Effector CD8-positive, alpha-beta T cell (primary cell): ENCODE data around the gene KIF16B.
"Not testable (repeated sequence)": the region's sequence is repeated elsewhere in the genome, so short reads cannot be mapped to it uniquely, and the experiment has no call there.

Experiments
- DNase-seq: peaks from one replicate; lab custom pipeline; 2025; lab: John Stamatoyannopoulos, UW
- total RNA-seq, 4 experiments: gene quantifications; one replicate each; lab custom pipeline; 2026; lab: John Stamatoyannopoulos, UW

The KIF16B gene, protein sequence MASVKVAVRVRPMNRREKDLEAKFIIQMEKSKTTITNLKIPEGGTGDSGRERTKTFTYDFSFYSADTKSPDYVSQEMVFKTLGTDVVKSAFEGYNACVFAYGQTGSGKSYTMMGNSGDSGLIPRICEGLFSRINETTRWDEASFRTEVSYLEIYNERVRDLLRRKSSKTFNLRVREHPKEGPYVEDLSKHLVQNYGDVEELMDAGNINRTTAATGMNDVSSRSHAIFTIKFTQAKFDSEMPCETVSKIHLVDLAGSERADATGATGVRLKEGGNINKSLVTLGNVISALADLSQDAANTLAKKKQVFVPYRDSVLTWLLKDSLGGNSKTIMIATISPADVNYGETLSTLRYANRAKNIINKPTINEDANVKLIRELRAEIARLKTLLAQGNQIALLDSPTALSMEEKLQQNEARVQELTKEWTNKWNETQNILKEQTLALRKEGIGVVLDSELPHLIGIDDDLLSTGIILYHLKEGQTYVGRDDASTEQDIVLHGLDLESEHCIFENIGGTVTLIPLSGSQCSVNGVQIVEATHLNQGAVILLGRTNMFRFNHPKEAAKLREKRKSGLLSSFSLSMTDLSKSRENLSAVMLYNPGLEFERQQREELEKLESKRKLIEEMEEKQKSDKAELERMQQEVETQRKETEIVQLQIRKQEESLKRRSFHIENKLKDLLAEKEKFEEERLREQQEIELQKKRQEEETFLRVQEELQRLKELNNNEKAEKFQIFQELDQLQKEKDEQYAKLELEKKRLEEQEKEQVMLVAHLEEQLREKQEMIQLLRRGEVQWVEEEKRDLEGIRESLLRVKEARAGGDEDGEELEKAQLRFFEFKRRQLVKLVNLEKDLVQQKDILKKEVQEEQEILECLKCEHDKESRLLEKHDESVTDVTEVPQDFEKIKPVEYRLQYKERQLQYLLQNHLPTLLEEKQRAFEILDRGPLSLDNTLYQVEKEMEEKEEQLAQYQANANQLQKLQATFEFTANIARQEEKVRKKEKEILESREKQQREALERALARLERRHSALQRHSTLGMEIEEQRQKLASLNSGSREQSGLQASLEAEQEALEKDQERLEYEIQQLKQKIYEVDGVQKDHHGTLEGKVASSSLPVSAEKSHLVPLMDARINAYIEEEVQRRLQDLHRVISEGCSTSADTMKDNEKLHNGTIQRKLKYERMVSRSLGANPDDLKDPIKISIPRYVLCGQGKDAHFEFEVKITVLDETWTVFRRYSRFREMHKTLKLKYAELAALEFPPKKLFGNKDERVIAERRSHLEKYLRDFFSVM (N-terminal part only)
- 15.9 to 24.1 (median 22.0) reads per million in 4 experiments for total RNA-seq

DNA sequence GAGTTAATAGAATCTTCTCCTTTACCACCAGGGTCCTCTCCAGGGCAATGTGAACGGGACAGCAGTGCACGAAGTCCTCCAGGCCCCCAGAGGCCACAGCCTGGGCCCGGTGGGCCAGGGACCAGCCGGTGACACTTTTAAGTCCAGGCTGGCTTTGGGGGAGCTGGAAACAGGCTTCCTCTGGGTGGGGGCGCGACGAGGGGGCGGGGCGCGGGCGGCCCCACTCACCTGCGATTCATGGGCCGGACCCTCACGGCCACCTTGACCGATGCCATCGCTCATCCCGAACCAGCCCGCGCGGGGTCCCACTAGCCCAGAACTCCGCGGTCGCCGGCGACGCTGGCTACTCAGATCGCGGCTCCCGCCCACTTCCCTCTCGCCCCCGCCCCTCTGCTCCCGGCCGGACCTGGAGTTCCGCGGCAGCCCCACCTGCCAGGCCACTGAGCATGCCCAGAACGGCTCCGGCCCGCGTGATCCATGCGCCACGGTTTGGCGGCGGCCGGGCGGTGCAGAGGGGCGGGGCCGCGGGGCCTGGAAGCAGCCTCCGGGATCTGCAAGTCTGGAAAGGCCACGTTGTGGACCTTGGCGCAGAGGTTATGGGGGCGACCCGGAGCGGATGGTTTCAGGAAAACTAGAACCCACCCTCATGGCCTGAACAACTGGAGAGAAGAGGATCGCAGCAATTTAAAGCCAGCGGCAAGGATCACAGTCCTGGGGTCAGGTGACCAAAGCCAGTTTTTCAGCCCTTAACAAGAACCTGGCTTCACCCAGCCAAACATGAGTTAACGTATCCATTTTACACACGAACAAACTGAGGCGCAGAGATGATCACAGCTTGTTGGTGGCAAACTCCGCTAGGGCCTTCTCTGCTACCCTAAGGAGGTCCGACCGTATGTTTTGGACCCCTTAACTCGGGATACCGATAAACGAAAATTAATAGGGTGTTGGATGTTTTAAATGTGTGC lies at the start of gene KIF16B:
KIF16B (minus strand) TSS at position 448 of the 965 bp plus-strand sequence; CDS start at position 275, 173 bp downstream.
- DNase-seq, result peak; percentile 71

DNA sequence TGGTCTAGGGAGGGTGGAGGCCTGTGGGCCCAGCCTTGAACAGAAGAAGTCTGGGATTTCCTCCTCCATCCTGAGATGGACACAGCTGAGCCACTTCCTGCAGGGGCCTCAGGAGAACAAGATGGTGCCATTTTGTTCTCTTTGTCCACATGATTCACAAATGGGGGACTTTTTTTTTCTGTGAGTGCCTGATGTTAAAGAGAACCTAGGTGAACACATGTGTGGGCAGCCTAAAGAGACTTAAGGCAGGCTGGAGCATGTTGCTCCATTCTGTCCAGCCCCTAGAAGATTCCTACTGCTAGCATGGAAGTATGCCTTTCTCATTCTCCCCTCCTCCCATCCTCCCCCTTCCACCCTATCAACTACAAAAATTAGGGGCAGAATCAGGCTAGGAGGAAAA lies 49.3 kb upstream of the KIF16B start:
- no peak for DNase-seq

DNA sequence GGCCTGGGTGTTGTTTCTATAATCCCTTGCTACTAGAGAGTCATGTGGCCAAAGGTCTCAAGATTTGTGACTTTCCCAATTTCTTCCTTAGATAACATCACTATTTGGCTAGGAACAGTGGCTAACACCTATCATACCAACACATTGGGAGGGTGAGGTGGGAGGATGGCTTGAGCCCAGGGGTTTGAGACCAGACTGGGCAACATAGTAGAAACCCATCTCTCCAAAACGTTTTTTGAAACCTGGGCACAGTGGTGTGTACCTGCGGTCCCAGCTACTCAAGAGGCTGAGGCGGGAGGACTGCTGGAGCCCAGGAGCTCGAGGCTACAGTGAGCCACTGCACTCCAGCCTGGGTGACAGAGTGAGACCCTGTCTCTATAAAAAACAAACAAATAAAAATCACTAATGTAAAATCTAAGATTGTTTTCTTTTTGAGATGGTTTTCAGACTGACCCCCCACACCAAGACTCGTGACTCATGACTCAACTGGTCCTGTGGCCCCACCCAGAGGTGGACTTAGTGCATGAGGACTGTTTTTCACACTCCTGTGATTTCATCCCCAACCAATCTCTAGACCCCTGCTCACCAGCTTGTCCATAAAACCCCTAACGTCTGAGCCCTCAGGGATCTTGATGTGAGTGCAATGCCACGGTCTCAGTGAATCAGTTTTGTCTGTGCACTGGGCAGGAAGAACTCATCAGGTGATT lies 48.3 kb upstream of the KIF16B start:
- DNase-seq, result no peak

DNA sequence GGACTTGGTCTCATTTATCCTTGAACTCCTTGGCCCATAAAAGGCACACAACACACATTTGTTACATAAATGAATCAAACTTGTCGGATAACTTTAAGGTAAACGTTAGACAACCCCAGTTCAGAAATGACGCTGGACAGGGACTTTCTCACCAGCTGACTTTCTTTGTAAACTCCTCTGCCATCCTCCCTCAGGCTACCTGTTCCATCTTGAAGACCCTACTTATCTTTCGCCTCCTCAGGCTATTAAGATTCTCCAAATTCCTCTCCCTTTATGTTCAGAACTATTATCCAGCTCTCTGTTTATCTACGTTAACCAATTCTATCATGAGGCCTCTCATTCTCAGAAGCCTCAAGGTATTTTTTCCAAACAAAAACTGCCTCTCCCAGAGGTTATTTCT lies 47.7 kb upstream of the KIF16B start:
- DNase-seq, result no peak

GRCh38 chr20:16619953-16620352 lies 46.7 kb upstream of the KIF16B start:
- no peak for DNase-seq

DNA sequence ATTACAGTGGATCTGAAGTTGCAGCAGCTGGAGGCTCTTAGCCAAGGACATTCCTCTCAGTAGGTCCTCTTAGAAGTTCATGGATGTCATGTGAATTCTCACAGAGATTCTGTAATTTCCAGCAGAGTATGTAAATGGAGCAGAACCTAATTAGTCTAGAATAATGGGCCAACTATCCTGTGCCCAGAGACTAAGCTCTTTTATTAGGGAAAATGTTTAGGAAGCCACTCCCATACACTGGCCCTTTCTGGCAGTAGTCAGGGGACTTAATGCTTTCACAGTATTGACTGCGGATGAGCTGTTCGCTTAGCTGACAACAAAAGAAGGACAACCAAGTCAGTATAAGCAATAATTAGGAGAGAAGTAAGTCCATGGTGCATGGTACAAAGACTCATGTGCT lies 43.8 kb upstream of the KIF16B start:
- no peak for DNase-seq

DNA sequence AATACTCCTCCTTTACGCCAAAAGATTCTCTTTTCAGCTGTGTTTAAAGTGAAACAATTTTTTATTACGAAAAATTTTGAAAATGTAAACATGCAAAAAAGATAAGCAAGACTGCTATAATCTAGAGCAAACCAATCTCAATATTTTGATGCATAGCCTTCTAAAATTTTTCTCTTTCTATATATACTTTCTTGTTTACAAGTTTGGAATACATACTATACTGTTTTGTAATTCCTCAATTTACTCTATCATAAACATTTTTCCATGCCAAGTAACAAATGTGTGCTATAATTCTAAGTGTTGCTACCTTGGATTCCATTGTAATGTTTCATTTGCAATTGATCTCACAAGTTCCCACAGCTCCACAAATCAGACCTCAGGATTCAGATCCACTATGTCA lies 43.1 kb upstream of the KIF16B start:
- DNase-seq, result no peak

DNA sequence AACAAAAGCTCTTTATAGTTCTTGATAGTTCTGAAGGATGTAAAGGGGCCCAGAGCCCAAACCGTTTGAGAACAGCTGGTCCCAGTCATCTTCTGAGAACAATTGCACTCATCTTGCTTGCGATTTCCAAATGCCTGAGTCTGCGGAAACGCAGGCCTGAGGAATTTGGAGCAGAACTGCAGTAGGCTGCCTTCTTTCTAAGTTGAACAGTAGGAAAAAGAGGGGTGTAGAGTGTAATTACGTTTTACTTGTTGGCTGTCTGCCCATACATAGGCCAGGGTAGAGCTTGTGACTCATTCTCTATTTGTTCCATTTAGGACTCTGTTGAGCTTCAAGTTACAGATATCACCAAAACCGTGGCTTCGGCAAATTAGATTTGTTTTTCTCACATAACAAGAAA lies 42.0 kb upstream of the KIF16B start:
- no peak for DNase-seq

GRCh38 chr20:16613954-16614353 lies 40.7 kb upstream of the KIF16B start:
- no peak for DNase-seq

DNA sequence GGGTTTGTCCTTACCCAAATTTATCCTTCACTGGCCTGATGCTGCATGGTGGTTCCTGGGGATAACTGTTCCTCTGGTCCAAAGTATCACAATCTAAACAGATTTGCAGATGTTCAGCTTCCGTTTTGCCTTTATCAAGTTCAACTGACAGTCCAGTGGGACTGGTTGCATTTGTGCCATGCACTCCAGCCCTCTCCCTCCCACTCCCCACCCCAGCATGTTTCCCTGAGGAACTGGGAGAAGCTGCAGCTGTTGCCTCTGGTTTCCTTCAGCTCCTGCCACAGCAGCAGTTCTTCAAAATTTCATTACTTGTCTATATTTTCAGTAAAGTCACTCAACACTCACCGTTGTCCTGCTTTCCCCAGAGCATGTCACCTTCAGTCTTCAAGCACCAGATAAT lies 39.5 kb upstream of the KIF16B start:
- no peak for DNase-seq

DNA sequence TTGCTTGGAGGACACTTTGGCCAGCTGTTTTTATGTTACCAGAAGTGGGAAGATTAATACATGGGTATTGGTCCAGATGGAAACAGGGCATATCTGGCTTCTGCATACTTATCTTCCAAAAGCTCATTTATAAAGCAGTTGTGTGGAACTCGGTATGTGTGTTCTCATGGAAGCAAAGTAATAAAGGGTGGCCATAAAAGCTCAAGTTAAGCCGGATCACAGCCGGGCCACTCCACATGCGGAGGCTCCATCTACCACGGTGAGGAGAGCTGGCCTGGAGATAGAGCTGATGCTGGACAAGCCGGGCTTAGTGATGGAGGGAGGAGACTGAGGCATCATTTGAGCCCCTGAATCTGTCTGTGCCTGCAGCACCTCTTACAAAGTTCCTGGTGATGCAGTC lies 38.6 kb upstream of the KIF16B start:
- no peak for DNase-seq

- DNase-seq, result no peak
Measured at GRCh38 chr20:16609066-16609465, 35.8 kb upstream of the KIF16B start.

DNA sequence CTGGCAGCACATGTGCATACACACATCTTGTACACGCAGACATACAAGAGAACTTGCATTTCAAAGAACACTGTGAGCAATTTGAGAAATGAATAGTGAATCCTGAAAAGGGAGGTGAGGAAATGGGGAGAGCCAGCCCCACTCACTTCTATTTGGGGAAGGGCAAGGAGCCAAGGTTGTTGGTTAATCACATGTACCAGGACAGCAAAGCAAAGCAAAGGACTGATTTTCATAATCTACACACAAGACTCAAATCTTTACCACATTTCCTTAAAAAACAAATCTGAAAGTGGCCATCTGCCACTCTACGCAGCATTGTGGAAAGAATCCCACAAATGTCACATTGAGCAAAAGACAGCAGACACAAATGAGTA lies 35.0 kb upstream of the KIF16B start:
- no peak for DNase-seq

DNA sequence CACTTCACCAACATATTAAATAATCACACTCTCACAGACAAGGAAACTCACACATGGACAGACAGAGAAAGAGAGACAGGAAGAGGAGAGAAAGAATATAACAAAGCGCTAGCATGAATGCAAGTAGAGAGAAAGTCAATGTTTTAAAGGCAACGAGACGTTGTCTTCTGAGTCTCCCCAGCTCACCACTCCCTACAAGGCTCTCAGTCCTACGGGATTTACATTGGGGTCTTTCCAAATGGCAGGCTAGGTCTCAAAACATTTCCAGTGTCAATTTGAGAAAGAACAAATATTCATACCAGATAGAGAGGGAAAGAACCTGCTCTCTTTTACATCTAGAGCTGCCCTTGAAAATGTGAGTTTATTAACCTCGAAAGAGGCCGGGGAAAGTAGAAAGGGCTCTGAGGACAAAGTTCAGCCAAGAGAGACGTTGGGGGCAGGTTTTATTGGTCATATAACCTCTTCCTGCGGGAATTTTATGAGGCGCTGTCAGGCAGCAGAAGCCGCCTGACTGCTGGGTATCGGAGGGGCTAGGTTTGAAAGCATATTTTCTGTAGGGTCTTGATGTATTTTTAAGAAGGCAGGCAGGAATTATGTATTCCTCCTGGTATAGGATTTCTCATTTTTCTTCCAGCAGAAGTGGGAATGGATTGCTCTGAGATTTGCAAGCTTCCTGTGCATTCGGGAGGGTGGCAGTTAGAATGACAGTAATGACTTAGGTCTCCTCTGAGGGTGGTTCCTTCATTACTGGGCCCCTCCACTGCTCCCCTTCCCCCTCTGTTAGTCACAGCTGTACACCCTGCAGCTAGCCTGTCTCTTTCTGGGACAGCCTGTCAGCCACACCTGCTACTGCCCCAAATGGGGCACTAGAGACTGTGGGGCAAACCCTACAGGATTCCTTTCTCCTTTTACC lies 34.4 kb upstream of the KIF16B start:
- no peak for DNase-seq

GRCh38 chr20:16606468-16607070 lies 33.3 kb upstream of the KIF16B start:
- DNase-seq, result no peak

DNA sequence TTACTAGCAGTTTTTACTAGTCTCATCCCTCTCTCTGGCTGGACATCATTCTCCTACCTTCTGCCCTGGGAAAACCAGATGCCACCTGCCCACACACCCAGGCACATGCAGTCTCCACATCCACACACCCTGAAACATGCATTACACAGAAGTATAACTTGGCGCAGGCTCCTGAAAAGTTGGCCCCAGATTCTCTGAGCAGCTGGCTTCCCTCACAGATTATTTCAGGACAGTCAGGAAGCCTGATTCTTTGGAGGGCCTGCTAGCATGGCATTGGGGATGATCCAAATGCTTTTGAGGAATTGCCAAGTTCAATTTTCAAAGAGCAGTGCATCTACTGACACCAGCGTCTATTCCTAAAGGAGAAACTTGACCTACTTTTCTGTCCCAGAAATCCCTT lies 27.8 kb upstream of the KIF16B start:
- no peak for DNase-seq

DNA sequence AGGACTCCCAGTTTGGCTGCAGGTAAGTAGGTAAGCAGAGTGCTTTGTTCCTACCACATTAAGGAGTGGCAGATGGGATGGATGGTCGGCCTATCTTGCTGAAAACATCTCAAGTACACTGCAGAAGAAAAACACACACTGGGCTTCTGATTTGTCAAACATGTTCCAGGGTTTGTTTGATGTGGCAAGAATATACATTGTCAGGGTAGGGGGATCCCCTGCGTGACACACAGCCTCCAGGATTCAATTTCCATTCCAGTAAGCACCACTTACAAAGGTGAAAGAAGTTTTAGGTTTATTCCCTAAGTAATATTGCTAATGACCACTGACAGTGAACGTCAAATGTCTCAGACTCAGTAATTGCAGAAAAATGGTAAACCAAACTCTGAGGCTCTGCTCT lies 26.0 kb upstream of the KIF16B start:
- DNase-seq, result no peak

- no peak for DNase-seq
Measured at GRCh38 chr20:16596991-16597390, 23.7 kb upstream of the KIF16B start.

GRCh38 chr20:16596404-16596803 lies 23.2 kb upstream of the KIF16B start:
- not testable (repeated sequence) for DNase-seq
